Measurements from ENCODE around the gene PSMG3. TPM values are rescaled to one million over a fixed set of nuclear protein-coding genes. Genes with fewer than 3 reads are reported as not detected.

The PSMG3 gene, protein sequence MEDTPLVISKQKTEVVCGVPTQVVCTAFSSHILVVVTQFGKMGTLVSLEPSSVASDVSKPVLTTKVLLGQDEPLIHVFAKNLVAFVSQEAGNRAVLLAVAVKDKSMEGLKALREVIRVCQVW
- 10 to 100 TPM; 22.0 to 37.7 (median 28.4) TPM for total RNA-seq

DNA sequence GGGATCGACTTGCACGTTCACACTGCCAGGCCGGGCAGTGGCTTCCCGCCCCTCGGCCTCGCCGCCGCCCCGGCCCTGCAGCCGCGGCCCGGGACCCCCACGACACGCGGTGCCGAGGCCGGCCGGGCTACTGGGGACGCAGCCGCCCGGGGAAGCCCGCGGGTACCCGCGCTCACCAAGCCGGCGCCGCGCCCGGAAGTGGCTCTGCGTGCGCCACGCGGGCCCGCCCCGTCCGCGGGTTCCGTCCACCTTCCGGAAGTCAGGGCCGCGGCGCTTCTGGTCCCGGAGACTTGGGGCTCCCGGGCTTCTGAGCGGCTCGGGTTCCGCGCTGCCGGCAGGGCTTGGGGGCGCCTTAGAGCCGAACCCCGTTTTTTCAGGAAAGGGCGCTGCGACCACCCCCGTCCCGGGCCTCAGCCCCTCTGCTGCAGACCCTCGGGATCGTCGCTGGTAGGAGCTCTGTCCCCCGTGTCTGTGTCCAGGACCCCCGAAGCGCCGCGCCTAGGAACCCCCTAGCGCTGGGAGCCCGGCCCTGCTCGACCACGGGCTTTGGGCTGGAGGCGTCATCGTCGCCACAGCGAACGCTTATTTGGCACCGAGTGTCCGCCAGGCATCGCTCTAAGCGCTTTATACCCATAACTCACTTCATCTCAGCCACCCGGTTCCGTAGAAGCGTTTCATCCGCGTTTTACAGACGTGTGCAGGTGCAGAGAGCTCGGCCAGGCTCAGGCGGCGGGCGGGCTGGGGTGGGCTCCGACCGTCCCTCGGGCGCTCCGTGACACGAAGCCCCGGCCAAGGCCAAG lies at the start of gene PSMG3:
Gene PSMG3, minus strand, starts transcription at position 200 of the 800 bp plus-strand sequence. CDS start 693 bp downstream, outside the sequence.
- ATAC-seq (ENCODE audit: low FRiP score) (peak; percentile 93), DNase-seq (ENCODE audit: low spot score) (peak; percentile 63)
- TF ChIP-seq, protein P1, sequence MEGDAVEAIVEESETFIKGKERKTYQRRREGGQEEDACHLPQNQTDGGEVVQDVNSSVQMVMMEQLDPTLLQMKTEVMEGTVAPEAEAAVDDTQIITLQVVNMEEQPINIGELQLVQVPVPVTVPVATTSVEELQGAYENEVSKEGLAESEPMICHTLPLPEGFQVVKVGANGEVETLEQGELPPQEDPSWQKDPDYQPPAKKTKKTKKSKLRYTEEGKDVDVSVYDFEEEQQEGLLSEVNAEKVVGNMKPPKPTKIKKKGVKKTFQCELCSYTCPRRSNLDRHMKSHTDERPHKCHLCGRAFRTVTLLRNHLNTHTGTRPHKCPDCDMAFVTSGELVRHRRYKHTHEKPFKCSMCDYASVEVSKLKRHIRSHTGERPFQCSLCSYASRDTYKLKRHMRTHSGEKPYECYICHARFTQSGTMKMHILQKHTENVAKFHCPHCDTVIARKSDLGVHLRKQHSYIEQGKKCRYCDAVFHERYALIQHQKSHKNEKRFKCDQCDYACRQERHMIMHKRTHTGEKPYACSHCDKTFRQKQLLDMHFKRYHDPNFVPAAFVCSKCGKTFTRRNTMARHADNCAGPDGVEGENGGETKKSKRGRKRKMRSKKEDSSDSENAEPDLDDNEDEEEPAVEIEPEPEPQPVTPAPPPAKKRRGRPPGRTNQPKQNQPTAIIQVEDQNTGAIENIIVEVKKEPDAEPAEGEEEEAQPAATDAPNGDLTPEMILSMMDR (IDR thresholded peaks at IDR 0.05) = no peak

DNA sequence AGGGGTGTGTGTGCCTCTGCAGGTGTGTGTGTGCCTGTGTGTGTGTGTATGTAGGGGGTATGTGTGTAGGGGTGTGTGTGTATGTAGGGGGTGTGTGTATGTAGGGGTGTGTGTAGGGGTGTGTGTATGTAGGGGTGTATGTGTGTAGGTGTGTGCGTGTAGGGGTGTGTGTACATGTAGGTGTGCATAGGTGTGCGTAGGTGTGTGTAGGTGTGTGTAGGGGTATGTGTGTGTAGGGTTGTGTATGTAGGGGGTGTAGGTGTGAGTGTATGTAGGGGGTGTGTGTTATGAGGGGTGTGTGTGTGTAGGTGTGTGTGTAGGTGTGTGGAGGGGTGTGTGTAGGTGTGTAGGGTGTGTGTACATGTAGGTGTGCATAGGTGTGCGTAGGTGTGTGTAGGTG lies 48.6 kb upstream of the PSMG3 start:
- DNase-seq (ENCODE audit: low spot score) = no peak
- TF ChIP-seq, protein P1 (IDR thresholded peaks at IDR 0.05) = no peak
- ATAC-seq (ENCODE audit: low FRiP score) = no peak

DNA sequence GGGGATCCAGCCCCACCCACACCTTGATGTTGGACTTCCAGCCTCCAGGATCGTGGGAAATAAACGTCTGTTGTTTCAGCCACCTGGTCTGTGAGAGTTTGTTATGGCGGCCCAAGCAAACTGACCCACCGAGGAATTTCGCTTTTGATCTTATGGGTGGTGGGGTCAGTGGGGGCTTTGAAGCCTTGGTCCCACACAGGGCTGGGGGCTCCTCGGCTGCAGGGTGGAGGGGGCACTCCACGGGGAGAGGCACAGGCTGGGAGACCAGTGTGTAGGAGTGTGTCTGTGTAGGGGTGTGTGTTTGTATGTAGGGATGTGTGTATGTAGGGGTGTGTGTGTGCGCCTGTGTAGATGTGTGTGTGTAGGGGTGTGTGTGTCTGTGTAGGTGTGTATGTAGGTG lies 48.1 kb upstream of the PSMG3 start:
- no peak for ATAC-seq (ENCODE audit: low FRiP score)
- TF ChIP-seq, protein P1 (IDR thresholded peaks at IDR 0.05) = no peak

DNA sequence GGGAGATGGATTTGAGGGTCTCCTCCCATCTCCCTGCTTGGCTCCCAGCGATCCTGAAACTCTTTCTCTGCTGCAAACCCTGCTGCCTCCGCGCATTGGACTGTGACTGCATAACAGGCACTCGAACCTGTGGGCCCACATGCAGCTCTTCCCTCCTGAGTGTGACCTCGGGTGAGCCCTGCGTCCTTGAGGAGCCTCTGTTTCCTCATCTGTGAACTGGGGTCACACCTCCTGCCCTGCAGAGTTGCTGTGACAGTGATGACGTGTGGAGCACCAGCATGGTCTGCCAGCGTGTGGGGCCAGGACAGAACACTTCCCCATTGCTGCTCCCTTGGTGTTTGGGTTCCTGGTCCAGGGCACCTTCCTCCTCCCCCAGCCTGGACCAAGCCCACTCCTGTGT lies 46.9 kb upstream of the PSMG3 start:
- DNase-seq (ENCODE audit: low spot score) (no peak), ATAC-seq (ENCODE audit: low FRiP score) (no peak)
- TF ChIP-seq, protein P1 (IDR thresholded peaks at IDR 0.05) = no peak

More for the DNA sequence above, 48.1 kb upstream of the PSMG3 start:
- no peak for DNase-seq (ENCODE audit: low spot score)

DNA sequence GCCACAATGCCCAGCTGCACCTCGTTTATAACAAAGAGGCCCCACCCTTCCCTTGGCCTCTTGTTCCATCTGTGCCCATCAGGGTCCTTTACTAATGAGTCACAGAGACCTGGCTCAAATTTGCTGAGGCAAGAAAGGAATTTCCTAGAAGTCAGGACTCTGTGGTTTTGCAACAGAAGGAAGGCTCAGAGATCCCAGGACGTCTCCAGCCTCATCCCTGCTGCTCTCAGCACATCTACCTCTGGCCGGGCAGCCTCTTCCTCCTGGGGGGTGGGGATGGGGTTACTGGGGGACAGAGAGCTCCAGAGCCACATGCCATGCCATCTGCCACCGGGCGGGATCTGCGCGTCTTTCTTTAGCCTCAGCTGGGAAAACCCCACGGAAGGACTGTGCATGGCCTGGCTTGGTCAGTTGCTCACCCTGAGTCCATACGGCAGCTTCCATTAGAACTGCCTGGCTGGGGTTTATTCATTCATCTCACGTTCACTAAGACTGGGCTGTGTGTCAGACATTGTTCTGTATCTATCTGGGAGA lies 41.9 kb upstream of the PSMG3 start:
- ATAC-seq (ENCODE audit: low FRiP score) = no peak
- DNase-seq (ENCODE audit: low spot score) = no peak
- TF ChIP-seq, protein P1 (IDR thresholded peaks at IDR 0.05) = no peak

DNA sequence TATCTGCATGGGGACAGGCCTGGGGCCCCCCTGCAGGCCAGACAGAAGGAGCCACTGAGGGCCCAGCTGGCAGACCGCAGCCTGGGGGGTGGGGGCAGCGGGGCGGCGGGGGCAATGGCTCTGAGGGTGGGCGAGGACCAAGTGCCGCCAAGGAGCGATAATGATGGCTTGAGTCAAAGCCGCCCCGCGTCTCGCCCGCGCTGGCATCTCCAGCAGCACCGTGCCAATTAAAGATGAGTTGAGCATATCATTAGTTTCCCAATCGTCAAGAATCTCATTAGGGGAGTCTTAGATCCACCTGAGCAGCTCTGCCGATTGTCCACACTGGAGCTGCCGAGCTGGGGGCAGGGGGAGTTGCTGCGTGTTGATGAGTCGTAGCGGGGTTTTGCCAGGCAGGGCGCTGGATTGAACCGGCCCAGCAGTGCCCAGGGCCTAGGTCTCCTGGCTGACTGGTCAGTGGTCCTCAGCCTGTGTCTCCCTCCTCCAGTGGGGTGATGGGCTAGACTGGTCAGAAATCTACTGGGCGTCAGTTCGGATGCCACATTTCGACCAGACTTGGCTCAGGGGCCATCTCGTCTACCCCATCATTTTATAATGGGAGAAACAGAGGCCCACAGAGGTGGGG lies 41.0 kb upstream of the PSMG3 start:
- TF ChIP-seq, protein P1 (IDR thresholded peaks at IDR 0.05) = no peak
- ATAC-seq (ENCODE audit: low FRiP score) (peak; percentile 26), DNase-seq (ENCODE audit: low spot score) (no peak)
